BE2C (cell line): Measurements from ENCODE around the gene LNPK.

Experiments used
- DNase-seq: peaks from one replicate; pipeline ENCODE4 v3.0.0-alpha.2; 2020
- H3K27me3 ChIP-seq: fragments of 250-450 bp; sonication (Bioruptor Pico); 2 replicates; pipeline ENCODE4 v1.5.1; 2020; ENCODE audit warnings: mild to moderate bottlenecking
- H3K36me3 ChIP-seq: fragments of 250-450 bp; sonication (Bioruptor Pico); 2 replicates; pipeline ENCODE4 v1.5.1; 2020; ENCODE audit warnings: mild to moderate bottlenecking
- H3K4me1 ChIP-seq: fragments of 250-450 bp; sonication (Bioruptor Pico); 2 replicates; pipeline ENCODE4 v1.5.1; 2020
- H3K4me3 ChIP-seq: 2 replicates; pipeline ENCODE4 v1.5.1; 2011; ENCODE audit warnings: low read depth, low read length
- H3K9me3 ChIP-seq: fragments of 250-450 bp; sonication (Bioruptor Pico); 2 replicates; pipeline ENCODE4 v1.5.1; 2020
- TF ChIP-seq, protein P1 (sequence below): IDR thresholded peaks from 2 replicates; pipeline ENCODE4 v1.5.1; 2012; ENCODE audit warnings: mild to moderate bottlenecking, low read depth, low read length

Gene LNPK

DNA sequence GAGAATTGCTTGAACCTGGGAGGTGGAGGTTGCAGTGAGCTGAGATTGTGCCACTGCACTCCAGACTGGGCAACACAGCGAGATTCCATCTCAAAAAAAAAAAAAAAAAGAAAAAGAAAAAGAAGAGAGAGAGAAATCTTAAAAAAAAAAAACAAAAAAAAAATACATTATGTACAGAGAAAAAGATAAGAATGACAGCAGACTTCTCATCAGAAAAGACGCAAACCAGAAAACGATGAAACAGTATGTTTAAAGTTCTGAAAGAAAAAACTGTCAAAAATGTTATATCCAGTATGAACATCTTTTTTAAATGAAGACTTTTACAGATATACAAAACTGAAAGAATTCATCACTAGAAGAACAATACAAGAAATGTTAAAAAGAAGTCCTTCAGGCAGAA, 60.4 kb downstream of the LNPK start:
- DNase-seq = no peak
- TF ChIP-seq, protein P1, sequence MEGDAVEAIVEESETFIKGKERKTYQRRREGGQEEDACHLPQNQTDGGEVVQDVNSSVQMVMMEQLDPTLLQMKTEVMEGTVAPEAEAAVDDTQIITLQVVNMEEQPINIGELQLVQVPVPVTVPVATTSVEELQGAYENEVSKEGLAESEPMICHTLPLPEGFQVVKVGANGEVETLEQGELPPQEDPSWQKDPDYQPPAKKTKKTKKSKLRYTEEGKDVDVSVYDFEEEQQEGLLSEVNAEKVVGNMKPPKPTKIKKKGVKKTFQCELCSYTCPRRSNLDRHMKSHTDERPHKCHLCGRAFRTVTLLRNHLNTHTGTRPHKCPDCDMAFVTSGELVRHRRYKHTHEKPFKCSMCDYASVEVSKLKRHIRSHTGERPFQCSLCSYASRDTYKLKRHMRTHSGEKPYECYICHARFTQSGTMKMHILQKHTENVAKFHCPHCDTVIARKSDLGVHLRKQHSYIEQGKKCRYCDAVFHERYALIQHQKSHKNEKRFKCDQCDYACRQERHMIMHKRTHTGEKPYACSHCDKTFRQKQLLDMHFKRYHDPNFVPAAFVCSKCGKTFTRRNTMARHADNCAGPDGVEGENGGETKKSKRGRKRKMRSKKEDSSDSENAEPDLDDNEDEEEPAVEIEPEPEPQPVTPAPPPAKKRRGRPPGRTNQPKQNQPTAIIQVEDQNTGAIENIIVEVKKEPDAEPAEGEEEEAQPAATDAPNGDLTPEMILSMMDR = no peak
- no peak overlapping the region for H3K4me3 ChIP-seq
- H3K4me1 ChIP-seq = no peaks in the 10 kb centered on the region
- H3K36me3 ChIP-seq = no peaks in the 10 kb centered on the region
- no peaks in the 10 kb centered on the region for H3K9me3 ChIP-seq
- no peaks in the 10 kb centered on the region for H3K27me3 ChIP-seq

DNA sequence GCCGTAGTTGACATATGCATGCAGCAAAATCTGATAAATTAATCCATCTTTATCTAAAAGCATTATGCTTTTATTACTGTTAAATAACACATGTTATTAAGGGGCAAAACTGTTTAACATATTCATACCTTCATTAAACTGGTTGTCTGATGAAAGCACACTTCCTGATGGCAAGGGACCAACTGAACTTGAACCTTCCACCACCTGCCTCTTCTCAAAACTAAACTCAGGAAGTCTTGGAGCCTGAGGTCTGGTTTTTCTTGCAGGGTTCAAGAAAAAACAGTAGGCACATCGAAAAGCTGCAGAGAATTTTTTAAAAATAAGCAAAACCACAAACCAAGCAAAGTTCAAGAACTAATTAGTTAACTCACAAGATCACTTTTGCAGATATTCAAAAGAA, 64.9 kb downstream of the LNPK start:
- no peaks in the 10 kb centered on the region for H3K27me3 ChIP-seq
- no peak overlapping the region for H3K4me3 ChIP-seq
- TF ChIP-seq, protein P1 = no peak
- H3K36me3 ChIP-seq = no peaks in the 10 kb centered on the region
- no peaks in the 10 kb centered on the region for H3K9me3 ChIP-seq
- H3K4me1 ChIP-seq = no peaks in the 10 kb centered on the region
- no peak for DNase-seq

DNA sequence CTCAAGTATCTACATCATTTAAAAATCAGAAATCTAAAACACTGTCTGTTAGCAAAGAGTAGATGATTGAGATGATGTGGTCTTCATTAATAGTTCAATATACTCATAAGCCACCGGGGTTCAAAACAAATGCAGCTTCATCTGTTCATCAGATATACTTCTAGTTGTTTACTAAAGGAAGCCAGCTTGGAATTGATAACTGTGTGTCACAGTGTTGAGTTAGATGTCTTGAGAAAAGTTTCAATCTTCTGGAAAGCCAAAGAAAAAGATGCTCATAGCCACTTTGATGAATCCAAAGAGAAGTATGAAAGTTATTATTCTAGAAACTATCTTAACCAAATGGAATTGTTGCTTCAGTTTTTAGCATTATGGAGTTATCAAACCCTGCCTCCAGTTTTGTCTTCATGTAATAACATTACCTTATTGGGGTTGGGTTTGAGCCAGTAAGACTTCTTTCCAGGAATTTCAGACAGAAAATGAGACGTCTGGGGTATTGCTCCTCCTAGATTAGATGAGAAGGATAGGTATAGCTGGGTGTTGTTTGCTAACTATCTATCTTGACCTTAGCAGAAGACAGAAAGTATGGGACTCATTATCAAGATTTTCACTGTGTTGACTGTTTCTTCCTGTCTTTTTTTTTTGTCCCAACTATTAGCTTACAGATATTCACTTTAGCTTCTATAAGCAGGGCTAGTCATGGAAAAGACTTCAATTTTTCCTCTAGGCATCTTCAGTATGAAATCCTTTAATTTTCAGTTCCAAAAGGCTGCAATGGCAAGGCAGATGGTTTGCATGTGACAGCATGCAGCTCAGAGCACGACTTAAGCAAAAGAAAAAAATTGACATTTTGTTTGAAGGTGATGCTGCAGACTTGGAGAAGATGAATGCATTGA, 66.5 kb downstream of the LNPK start:
- no peaks in the 10 kb centered on the region for H3K4me1 ChIP-seq
- TF ChIP-seq, protein P1 = no peak
- no peak for DNase-seq
- no peak overlapping the region for H3K4me3 ChIP-seq
- H3K9me3 ChIP-seq = no peaks in the 10 kb centered on the region
- no peaks in the 10 kb centered on the region for H3K36me3 ChIP-seq
- no peaks in the 10 kb centered on the region for H3K27me3 ChIP-seq

DNA sequence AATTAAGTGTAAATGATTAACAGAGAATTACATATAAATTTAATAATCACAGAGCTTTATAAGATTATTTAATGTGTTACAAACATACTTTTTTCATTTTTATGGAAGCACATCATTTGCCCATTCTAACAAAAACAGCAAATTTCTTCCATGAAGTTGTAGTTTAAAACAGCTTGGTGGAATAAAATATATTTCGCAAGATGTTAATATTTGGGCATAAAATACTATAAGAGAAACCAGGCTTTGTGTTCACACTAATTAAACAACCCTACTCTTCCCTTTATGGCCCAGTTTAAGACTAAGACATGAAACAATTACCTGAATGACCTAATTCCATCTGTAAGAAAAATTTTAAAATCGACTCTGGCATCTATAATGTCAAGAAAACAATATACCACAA, 69.4 kb downstream of the LNPK start:
- Histone ChIP-seq H3K27me3 (no peaks in the 10 kb centered on the region), H3K36me3 (no peaks in the 10 kb centered on the region), H3K9me3 (no peaks in the 10 kb centered on the region), H3K4me1 (no peaks in the 10 kb centered on the region), H3K4me3 (no peak overlapping the region)
- TF ChIP-seq, protein P1 = no peak
- DNase-seq = no peak

DNA sequence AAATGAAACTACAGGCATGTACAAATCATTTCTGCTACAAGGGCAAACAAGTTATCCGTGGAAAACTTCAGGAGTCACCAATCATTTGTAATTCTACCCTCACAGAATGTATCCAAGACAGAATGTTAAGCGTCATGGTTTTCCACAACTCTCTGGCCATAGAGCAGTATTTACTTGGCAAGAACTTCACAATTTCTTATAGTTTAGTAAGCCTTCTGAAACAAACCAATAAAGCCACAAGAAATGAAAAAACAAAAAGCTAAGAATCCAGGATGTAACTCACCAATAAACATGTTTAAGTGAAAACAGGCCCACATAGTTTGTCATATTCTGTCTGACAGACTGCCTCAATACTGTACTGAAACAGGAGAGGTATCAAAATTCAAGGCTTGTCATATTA, 70.3 kb downstream of the LNPK start:
- TF ChIP-seq, protein P1 = no peak
- Histone ChIP-seq H3K36me3 (no peaks in the 10 kb centered on the region), H3K4me1 (no peaks in the 10 kb centered on the region), H3K9me3 (no peaks in the 10 kb centered on the region), H3K4me3 (no peak overlapping the region), H3K27me3 (no peaks in the 10 kb centered on the region)
- no peak for DNase-seq

DNA sequence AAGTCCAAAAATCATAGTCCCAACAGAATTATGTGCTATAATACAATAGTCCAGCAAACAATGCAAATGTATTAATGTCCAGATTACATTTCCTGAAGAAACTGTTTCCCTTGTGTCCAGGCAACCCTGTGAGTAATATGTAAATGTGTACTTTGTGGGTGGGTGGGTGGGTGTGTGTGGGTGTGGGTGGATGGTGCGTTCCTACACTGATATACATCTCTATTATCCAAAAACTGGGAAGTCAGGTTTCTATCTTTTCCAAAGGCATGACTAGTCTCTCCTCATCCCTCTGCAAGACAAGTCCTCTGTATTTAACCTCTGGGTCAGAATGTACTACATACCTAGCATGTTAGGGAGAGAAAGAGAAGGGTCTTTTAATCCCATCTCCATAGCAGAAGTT, 71.6 kb downstream of the LNPK start:
- TF ChIP-seq, protein P1 = no peak
- no peak for DNase-seq
- Histone ChIP-seq H3K4me3 (no peak overlapping the region), H3K4me1 (no peaks in the 10 kb centered on the region), H3K36me3 (no peaks in the 10 kb centered on the region), H3K27me3 (no peaks in the 10 kb centered on the region), H3K9me3 (no peaks in the 10 kb centered on the region)
